HUES6 (cell line): ENCODE measurements around the gene POU2F1.
"Not testable (repeated sequence)": the region's sequence is repeated elsewhere in the genome, so short reads cannot be mapped to it uniquely, and the experiment has no call there.

ENCODE experiments used
- H3K27ac ChIP-seq: 2 replicates; pipeline ENCODE4 v1.7.0; 2013; ENCODE audit warnings: low read depth, mild to moderate bottlenecking, low read length, inconsistent platforms
- H3K27me3 ChIP-seq: 2 replicates; pipeline ENCODE4 v1.6.1; 2013; ENCODE audit warnings: low read length; ENCODE audit not compliant: control insufficient read depth, insufficient read depth
- H3K36me3 ChIP-seq: 2 replicates; pipeline ENCODE4 v1.6.1; 2013; ENCODE audit warnings: low read length; ENCODE audit not compliant: control insufficient read depth, insufficient read depth
- H3K4me1 ChIP-seq: 2 replicates; pipeline ENCODE4 v1.6.1; 2013; ENCODE audit warnings: low read length; ENCODE audit not compliant: control insufficient read depth, insufficient read depth
- H3K4me3 ChIP-seq: 2 replicates; pipeline ENCODE4 v1.5.1; 2013; ENCODE audit warnings: low read depth, low read length
- H3K9ac ChIP-seq: one replicate; pipeline ENCODE4 v1.6.1; 2013; ENCODE audit warnings: mild to moderate bottlenecking, low read length
- H3K9me3 ChIP-seq: 2 replicates; pipeline ENCODE4 v1.6.1; 2013; ENCODE audit warnings: low read depth, low read length; ENCODE audit not compliant: control insufficient read depth, insufficient read depth

POU2F1 gene

DNA sequence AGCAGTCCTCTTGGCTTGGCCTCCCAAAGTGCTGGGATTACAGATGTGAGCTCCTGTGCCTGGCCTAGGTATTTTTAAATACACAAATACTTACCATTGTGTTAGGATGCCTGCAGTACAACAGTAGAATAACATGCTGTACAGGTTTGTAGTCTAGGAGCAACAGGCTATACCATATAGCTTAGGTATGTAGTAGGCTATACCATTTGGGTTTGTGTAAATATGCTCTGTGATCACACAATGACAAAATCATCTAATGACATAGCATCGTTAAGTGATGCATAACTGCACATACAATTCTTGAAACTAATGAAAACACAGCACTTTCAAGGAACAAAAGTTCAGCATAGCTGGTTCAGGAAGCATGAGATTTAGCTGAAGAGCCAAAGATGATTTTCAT is 12.7 kb downstream of the POU2F1 start:
- Histone ChIP-seq H3K9me3 (no peaks in the 10 kb centered on the region), H3K4me1 (peaks cover 50% of the 10 kb centered on the region), H3K9ac (no peak overlapping the region), H3K27me3 (no peaks in the 10 kb centered on the region), H3K4me3 (no peak overlapping the region), H3K36me3 (no peaks in the 10 kb centered on the region), H3K27ac (no peak overlapping the region)

GRCh38 chr1:167237000-167237399 is 16.3 kb downstream of the POU2F1 start:
- H3K36me3 ChIP-seq, result no peaks in the 10 kb centered on the region; the same call in 1 of the 2 replicates
- no peak overlapping the region for H3K27ac ChIP-seq
- H3K4me1 ChIP-seq, result peaks cover 19% of the 10 kb centered on the region
- no peaks in the 10 kb centered on the region for H3K9me3 ChIP-seq
- no peak overlapping the region for H3K9ac ChIP-seq
- H3K27me3 ChIP-seq, result no peaks in the 10 kb centered on the region
- H3K4me3 ChIP-seq, result no peak overlapping the region

GRCh38 chr1:167238713-167239112 is 18.0 kb downstream of the POU2F1 start:
- no peak overlapping the region for H3K9ac ChIP-seq
- peaks cover 2% of the 10 kb centered on the region; the same call in 1 of the 2 replicates for H3K9me3 ChIP-seq
- H3K36me3 ChIP-seq, result peaks cover 5% of the 10 kb centered on the region
- H3K4me1 ChIP-seq, result peaks cover 14% of the 10 kb centered on the region
- H3K27me3 ChIP-seq, result no peaks in the 10 kb centered on the region
- H3K4me3 ChIP-seq, result no peak overlapping the region
- no peak overlapping the region for H3K27ac ChIP-seq

DNA sequence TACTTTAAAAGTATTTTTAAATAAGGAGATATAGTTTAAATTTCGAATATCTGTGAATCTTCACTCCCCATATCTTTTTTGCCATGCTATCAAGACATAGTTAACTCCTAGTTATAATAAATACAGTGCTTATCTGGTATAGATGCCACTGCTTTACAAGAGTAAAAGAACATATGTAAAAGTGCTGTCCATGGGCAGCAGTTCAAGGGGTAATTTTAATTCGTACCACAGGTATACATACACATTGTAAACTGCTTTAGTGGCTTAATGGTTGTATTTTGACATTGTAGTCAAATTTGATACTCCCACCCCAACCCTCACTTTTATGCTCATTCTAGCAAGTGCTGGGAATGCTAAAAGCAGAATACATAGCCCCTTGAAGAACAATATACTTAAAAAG is 18.6 kb downstream of the POU2F1 start:
- peaks cover 10% of the 10 kb centered on the region for H3K36me3 ChIP-seq

DNA sequence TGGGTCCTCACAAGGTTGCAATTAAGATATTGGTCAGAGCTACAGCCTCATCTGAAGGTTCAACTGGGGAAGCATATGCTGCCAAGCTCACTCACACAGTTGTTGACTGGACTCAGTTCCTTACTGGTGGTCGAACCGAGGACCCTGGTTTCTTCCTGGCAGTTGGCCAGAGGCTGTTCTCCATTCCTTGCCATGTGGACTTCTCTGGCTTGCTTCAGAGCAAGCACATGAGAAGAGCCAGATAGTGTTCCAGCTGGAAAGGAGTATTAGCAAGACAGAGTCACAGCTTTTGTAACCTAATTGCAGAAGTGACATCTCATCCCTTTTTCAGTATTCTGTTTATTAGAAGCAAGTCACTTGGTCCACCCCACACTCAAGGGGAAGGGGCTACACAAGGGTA is 23.6 kb downstream of the POU2F1 start:
- Histone ChIP-seq H3K27ac (no peak overlapping the region), H3K36me3 (peaks cover 11% of the 10 kb centered on the region), H3K9me3 (peaks cover 7% of the 10 kb centered on the region; the same call in 1 of the 2 replicates), H3K9ac (no peak overlapping the region), H3K4me3 (no peak overlapping the region), H3K4me1 (peaks cover 3% of the 10 kb centered on the region; the same call in 1 of the 2 replicates), H3K27me3 (no peaks in the 10 kb centered on the region)

More for the DNA sequence above, 18.6 kb downstream of the POU2F1 start:
- no peak overlapping the region for H3K27ac ChIP-seq
- H3K4me1 ChIP-seq, result peaks cover 8% of the 10 kb centered on the region; the same call in 1 of the 2 replicates
- H3K9ac ChIP-seq, result no peak overlapping the region
- no peaks in the 10 kb centered on the region for H3K27me3 ChIP-seq
- no peak overlapping the region for H3K4me3 ChIP-seq
- peaks cover 7% of the 10 kb centered on the region; the same call in 1 of the 2 replicates for H3K9me3 ChIP-seq

DNA sequence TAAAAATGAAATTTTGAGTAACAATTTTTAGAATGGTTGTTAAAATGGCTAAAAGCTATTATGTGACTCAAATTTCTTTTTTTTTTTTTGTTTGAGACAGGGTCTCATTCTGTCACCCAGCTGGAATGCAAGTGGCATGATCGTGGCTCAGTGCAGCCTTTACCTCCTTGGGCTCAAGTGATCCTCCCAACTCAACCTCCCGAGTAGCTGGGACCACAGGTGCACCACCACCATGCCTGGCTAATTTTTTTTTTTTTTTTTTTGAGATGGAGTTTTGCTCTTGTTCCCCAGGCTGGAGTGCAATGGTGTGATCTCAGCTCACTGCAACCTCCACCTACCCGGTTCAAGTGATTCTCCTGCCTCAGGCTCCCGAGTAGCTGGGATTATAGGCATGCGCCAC is 24.5 kb downstream of the POU2F1 start:
- H3K27ac ChIP-seq, H3K4me3 ChIP-seq, H3K4me1 ChIP-seq, H3K27me3 ChIP-seq, H3K9ac ChIP-seq, H3K9me3 ChIP-seq: not testable (repeated sequence)
- peaks cover 11% of the 10 kb centered on the region for H3K36me3 ChIP-seq

DNA sequence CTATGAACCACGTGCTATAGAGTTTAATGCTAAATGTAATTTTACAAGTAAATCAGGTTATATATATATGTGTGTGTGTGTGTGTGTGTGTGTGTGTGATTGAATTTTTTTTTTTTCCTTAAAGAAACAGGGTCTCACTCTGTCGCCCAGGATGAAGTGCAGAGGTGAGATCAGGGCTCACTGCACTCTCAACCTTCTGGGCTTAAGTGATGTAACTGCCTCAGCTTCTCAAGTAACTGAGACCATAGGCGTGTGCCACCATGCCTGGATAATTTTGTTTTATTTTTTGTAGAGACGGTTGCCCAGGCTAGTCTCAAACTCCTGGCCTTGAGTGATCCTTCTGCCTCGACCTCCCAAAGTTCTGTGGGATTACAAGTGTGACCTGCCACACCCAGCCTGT is 26.3 kb downstream of the POU2F1 start:
- Histone ChIP-seq H3K36me3 (peaks cover 11% of the 10 kb centered on the region), H3K27me3 (no peaks in the 10 kb centered on the region), H3K4me3 (no peak overlapping the region), H3K9me3 (peaks cover 7% of the 10 kb centered on the region; the same call in 1 of the 2 replicates), H3K9ac (no peak overlapping the region), H3K27ac (no peak overlapping the region), H3K4me1 (peaks cover 9% of the 10 kb centered on the region; the same call in 1 of the 2 replicates)

DNA sequence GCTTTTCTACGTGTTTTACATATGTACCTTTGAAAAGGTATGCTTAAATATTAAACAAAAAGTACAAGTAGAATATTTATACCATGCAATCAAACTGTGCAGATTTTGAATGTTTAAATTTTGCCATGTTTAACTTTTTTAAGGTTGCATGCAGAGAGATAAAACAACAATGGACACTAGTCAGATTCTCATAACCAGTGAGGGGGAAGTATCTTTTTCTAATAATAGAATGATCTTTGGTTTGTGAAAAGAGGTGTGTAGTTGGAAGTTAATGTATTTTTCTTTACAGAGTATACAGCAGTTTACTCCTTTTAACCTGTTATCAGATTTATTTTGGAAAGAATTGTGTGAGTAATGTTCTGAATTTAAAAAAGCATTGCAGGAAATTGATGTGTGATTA is 27.1 kb downstream of the POU2F1 start:
- no peak overlapping the region for H3K27ac ChIP-seq

GRCh38 chr1:167248707-167249642 is 28.3 kb downstream of the POU2F1 start:
- Histone ChIP-seq H3K27me3 (no peaks in the 10 kb centered on the region), H3K27ac (no peak overlapping the region), H3K4me1 (peaks cover 9% of the 10 kb centered on the region; the same call in 1 of the 2 replicates), H3K9ac (no peak overlapping the region), H3K9me3 (0 out of 2 replicates have a peak, but pooled peaks cover 2% of the 10 kb centered on the region), H3K36me3 (peaks cover 3% of the 10 kb centered on the region; the same call in 1 of the 2 replicates), H3K4me3 (no peak overlapping the region)

More for the DNA sequence above, 27.1 kb downstream of the POU2F1 start:
- Histone ChIP-seq H3K4me3 (no peak overlapping the region), H3K4me1 (peaks cover 9% of the 10 kb centered on the region; the same call in 1 of the 2 replicates), H3K27me3 (no peaks in the 10 kb centered on the region), H3K9ac (no peak overlapping the region), H3K9me3 (peaks cover 7% of the 10 kb centered on the region; the same call in 1 of the 2 replicates), H3K36me3 (peaks cover 11% of the 10 kb centered on the region)

DNA sequence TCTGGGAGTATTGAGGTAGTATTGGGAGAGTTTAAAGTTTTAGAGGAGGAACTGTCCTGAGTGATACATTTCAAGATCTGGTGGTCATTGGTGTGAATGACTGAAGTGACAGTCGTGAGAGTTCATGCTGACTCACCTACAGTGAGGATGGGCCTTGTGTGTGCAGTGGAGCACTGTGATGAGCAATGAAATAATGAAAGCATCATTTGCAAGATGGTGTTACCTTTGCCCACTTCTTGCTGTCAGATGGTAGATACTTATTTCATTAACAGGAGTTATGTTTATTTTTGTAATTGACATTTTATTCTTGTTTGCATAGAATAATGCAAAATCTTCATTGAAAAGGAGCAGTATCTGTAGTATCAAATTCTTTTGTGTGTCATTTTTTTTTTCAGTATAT is 29.0 kb downstream of the POU2F1 start:
- no peak overlapping the region for H3K4me3 ChIP-seq
- no peak overlapping the region for H3K27ac ChIP-seq
- H3K9me3 ChIP-seq, result no peaks in the 10 kb centered on the region
- H3K4me1 ChIP-seq, result peaks cover 9% of the 10 kb centered on the region; the same call in 1 of the 2 replicates
- no peaks in the 10 kb centered on the region for H3K36me3 ChIP-seq
- H3K27me3 ChIP-seq, result no peaks in the 10 kb centered on the region
- H3K9ac ChIP-seq, result no peak overlapping the region

DNA sequence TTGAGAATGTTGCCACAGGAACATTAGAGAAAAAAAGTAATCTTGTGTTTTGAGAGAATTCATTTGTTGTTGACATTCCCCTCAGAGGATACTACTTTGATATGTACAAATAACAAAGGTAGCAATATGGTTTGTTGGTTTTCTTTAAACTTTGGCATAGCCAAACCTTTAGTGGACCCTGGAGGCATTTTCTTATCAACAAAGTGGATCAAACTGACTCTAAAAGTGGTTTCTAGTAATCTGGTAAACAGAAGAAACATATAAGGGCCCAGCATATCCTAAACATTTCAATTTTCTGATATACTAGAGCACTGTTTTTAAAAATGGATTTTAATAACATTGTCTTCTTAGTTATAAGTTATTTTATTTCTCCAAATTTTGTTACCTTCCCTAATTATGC is 29.8 kb downstream of the POU2F1 start:
- Histone ChIP-seq H3K4me1 (peaks cover 16% of the 10 kb centered on the region; the same call in 1 of the 2 replicates), H3K9ac (no peak overlapping the region), H3K27me3 (no peaks in the 10 kb centered on the region)

More for the DNA sequence above, 29.8 kb downstream of the POU2F1 start:
- no peak overlapping the region for H3K27ac ChIP-seq
- H3K4me3 ChIP-seq, result no peak overlapping the region
- H3K9me3 ChIP-seq, result no peaks in the 10 kb centered on the region
- H3K36me3 ChIP-seq, result no peaks in the 10 kb centered on the region
